ENCODE results near the gene KIRREL3.
"Not testable (repeated sequence)": the region's sequence is repeated elsewhere in the genome, so short reads cannot be mapped to it uniquely, and the experiment has no call there.

The KIRREL3 gene

DNA sequence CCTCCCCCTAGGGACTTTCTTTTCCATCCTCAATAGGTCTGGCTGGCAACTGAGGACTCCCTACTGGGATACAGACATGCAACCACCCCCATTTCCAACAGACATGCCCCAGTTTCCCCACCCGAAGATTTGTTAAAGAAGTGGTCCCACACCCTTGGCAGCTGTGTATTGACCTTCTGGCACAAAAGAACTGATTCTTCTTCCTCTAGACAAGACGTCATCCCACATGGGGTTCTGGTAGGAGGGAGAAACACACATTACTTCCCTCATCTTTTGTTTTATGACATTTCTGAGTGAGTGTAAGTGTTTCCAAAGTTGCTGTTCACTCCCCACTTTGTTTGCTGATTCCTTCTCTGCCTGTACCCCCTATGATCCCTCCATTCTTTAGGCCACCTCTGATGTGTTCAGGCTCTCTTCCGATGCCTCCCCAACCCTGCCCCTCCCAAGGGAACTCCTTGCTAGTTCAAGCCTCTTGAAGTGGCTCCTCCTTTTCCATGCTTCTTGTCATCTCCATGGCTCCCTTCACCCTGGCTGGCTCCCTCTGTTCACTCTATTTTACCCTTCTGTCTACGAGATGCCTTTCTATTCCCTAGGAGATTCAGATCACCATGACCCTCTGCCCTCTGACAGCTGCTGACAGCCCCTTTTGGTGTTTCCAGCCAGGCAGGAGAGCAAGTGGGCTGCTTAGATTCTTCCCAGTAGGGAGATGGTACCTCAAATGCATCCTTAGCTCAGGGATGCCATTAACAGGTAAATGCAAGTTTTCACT is 4.3 kb downstream of the KIRREL3 start:
- no peak for DNase-seq

- no peak for DNase-seq
Measured at GRCh38 chr11:126993599-126993998, 7.0 kb downstream of the KIRREL3 start.

DNA sequence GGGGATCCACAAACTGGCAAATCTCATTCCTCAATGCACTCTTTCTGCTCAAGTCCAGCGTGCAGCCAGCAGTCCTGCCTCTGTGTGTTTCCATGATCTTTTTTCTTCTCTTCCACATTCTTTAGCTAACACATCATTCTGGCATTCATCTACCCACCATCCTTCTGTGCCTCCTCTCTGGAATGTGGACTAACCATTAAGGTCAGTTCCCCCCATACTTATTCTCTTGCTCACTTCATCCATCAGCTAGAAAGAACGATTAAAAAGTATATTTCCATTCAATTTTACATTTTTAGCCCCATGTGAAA is 7.8 kb downstream of the KIRREL3 start:
- DNase-seq: no peak

GRCh38 chr11:126992065-126992803 is 8.3 kb downstream of the KIRREL3 start:
- no peak for DNase-seq

DNA sequence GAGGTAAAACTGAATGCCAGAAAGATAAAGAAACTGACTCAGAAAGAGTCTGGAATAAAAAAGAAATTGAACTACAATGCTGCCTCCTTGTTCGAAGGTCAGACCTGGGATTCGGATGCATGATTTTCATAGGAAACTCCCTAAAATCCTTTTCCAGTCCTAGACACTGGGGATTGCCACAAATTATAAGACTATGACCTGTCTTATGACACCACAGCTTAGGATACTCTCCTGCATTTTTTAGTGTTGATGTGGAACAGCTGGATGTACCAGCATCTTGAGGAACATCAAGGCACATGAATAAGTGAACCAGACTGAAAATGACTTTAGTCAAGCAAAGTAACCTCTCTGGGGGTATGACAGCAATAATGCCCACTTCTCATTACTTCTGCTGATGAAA is 9.0 kb downstream of the KIRREL3 start:
- no peak for DNase-seq

DNA sequence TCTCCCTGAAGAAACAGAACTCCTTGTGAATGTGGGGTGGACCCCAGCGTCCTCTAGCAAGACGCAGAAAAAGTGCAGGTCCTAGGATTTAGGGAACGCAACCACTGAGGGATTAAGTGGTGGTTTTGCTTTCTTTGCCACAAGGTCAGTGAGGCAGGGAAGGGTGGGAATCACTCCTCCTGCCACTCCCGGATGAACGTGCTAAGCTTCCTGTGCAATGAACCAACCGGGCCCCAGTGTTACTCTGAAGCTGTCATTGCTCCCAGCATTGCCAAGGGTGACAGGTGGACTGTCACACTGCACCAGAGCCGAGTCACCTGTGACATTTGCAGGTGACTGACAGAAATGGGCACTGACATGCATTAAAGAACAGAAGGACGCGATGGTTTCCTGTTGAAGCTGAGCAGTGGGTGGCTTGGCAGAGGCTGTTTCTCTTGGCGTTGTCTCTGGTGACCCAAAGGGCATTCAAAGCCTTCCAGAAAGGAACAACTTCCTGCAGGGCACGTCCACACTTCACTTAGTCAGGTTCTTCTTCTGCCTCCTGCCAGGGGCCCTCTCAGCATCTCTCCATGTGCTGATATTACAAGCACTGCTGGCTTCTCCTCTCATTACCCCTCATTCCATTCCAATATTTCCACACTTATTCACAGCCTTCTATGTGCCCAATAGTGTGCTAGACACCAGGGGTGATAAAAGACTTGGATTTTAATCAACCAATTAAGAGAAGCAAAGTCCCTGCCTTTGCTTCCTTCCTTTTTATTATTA is 9.7 kb downstream of the KIRREL3 start:
- no peak for DNase-seq

GRCh38 chr11:126989942-126990715 is 10.4 kb downstream of the KIRREL3 start:
- DNase-seq: peak; percentile 34

GRCh38 chr11:126988655-126989054 is 11.9 kb downstream of the KIRREL3 start:
- no peak for DNase-seq

DNA sequence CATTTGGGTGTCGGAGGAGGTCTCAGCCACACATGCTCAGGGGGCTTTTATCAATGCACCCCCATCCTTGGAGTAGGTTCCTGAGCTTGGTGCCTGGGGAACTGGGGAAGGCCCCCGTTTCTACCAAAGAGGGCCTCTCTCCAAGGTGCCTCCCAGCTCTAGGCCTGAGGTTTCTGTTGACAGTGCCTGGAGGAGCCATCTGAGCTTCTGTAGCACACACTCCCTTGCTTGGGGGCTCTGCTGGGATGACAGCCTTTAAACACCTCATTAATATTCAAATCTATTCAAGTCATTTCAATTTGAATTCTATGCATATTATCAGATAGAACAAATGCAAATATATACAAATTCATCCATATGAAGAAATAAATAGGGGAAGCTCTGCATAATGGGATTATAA is 18.9 kb downstream of the KIRREL3 start:
- DNase-seq: no peak

DNA sequence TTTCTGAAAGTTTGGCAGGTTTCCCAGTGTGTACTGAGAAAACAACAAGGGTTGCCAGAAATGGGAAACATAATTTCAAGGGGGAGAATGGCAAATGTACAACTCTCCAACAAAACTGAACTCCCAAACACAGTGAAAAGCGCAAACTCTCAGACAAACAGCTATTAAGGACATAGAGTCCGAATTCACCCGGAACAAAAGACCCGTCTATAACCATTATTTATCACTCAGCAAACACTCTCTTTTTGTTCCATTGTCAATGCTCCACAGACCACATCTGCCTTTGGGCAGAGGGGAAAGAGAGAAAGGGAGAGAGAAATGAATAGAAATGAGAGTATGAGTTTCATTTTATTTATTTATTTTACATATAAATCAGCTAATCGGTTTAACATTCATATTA is 21.7 kb downstream of the KIRREL3 start:
- DNase-seq: no peak

GRCh38 chr11:126978165-126978564 is 22.4 kb downstream of the KIRREL3 start:
- DNase-seq: no peak

DNA sequence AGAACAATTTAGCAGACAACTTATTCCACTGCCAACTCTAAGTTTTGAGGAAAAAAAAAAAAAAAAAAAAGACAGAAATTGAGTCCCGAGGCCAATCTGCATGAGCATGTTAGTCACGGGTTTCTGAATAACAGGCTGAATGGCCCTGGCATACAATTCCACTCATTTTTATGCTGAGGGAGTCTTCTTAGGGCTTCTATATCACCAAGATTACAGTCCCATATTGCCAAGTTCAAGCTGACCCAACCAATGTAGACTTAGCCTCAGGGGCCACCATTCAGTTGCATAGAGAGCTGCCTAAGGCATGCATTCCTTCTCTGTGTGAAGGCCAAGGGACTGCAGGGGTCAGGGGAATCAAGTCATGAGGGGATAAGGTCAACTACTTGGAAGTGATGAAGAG is 27.5 kb downstream of the KIRREL3 start:
- no peak for DNase-seq

DNA sequence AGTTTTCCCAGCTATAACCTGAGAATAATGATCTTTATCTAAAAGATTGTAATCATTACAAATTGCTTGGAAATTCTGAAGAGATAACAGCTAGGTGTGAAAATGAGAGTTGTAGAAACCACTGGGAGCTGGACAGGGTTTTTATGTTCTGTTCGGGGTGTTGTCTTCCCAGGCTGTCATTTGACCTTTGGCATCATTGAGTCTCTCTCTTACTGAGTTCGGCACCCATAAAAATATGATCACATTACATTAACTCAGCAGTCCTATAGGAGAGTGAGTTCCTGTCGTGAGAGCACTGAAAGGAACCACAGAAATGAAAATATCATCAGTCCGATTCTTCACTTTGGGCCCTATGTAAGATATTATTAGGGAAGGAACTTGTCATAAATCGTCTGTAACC is 29.3 kb downstream of the KIRREL3 start:
- no peak for DNase-seq

DNA sequence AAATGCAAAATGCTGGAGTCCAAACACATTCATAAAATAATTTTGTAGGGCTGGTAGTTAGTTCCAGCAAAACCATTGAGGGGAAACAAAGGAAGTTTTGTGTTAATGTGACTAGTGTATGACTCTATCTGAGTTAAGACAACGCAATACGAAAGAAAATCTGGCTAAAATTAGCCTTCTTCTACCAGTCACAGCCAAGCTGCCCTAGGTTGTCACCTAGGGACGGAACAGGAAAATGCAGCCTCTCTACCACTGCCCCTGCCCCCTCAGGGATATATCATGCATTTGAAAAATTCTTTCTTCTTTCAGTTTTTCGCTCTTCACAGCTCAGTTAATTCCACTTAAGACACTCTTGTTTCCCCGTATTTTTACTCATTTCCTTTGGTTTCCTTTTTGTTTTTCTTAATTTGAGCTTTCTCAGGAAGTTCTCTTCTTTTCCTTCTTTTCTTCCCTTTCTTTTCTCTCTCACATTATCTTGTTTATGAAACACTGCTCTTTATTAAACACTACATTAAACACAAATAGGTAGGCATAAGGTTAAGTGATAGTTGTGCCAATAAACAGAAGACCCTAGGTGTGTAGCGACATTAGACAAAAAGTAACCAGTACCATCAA is 30.6 kb downstream of the KIRREL3 start:
- no peak for DNase-seq

DNA sequence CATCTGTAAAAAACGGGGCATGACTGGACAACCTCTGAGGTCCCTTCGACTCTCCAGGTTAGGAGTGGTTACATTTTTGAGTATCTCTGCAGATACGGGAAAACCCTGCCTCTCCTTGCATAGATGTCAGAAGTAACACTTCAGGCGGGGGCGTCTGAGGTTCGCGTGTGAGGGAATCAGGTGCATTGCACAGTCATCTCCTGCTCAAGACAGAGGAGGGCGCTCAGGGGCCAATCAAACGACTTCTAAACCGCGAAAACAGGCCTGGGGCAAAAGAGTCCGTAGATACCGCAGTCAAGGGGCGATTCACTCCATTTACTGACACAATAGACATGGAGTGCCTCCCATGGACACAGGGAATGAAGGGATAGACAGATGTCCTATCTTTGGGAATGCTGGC is 31.7 kb downstream of the KIRREL3 start:
- no peak for DNase-seq

GRCh38 chr11:126965331-126965730 is 35.2 kb downstream of the KIRREL3 start:
- DNase-seq: no peak

DNA sequence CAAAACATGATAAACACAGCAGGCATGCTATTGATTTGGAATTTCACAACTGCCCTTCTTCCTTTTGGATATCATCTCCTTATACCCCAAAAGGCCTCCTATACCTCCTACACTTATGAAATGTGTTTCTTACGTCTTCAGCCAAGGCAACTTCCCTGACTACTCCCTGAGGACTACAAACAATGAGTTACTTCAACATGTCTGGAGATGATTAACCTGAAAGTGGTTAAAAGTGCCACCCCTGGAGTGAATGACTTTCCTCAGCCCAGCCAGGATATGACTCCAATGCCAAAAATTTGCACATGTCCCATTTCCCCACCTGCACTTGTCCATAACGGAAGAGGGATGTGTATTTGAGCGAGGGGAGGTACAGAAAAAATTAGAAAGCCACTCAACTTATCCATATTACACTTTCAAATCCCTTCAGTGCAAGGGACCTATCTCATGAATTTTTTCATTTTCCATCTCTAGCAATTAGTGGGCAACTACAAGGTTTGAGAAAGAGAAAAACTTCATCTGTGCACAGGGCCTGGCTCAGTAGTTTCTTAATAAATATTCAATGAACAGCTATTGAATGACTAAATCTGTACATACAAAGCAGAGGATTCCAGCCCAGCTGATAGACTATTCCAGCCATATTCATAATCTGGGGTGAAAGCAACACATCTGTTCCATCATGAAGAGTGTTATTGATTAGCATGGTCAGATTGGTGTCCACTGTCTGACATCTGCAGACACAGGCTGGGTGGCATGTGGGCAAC is 36.8 kb downstream of the KIRREL3 start:
- no peak for DNase-seq

DNA sequence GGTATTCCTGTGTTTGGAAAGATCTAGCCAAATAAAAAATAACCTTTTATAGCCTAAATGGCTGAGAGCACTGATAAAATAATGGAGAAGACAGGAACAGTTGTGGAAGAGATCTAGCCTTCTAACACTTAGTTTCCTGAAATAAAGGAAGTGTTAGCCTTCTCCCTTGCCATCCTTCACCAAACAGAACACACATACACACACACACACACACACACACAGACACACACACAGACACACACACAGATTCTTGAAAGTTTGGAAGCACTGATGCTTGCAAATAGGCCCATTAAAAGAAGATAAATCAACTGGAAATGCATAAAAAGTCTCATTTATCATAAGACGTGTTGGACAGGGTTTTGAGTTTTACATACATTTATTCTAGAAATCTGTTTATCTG is 37.5 kb downstream of the KIRREL3 start:
- DNase-seq: no peak

DNA sequence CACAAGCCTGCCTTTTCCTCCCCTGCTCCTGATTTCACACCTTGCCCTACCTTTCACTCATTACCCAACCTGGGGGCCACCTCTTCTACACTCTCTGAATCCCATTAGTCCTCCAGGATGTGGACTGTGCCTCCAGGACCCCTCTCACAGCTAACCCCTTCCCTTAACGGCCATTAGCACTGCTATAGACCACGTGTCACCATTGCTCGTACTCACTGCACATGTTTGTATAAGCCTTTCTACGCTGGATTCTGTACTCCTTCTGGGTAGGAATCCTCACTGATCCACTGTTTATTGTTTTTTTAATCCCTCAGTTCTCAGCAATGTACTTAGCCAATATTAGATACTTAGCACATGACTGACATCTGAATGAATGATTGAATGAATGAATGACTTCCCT is 40.9 kb downstream of the KIRREL3 start:
- no peak for DNase-seq

DNA sequence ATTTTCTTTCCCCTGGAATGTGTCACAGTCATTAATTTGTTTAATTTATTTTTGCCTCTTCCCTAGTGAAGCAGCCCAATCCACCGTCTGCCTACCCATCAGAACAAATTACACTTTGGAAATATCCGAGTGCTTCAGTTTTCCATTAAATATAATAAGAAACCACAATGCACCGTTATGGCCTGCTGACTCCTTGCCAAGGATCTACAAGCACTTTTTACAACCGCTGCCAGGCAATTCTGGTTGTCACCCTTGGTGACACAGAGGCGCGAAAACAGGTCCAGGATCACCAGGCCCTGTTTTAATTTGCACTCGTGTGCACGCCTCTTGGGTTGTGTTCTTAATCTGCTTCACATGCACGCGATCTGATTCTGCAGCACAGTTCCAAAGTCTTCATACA is 43.9 kb downstream of the KIRREL3 start:
- no peak for DNase-seq

- not testable (repeated sequence) for DNase-seq
Measured at GRCh38 chr11:126952533-126952932, 48.0 kb downstream of the KIRREL3 start.

DNA sequence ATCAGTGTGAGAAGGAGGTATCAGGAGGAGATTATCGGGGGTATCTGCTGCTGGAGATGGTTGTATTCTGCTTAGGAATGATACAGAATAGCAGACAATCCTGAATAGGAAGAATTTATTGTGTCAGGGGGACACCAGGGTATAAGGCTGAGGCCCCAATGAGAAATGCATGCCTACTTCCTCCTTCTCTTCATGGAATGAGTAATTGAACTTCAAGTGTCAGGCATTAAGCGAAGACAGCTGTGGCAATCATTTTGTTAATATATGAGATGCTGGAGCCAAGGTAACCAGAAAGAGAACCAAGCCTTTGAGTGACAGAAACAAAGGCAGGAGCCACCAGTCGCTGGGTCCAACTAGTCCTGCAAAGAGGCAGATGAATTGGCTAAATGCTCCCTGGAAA is 49.1 kb downstream of the KIRREL3 start:
- no peak for DNase-seq
